K562 treated with DMSO at 1 percent for 12 hours (cell line): Measurements from ENCODE around the gene GCH1. TPM values are rescaled to one million over a fixed set of nuclear protein-coding genes. Genes with fewer than 3 reads are reported as not detected.

Experiments used
- total RNA-seq: library from RNA; unstranded; fragments of 300-600 nt; gene quantifications from 2 replicates; pipeline ENCODE4 v1.2.3, GENCODE V29; 2022; ENCODE audit not compliant: insufficient read depth

GCH1 gene
- 7.8 and 14.3 TPM in 2 replicates for total RNA-seq

DNA sequence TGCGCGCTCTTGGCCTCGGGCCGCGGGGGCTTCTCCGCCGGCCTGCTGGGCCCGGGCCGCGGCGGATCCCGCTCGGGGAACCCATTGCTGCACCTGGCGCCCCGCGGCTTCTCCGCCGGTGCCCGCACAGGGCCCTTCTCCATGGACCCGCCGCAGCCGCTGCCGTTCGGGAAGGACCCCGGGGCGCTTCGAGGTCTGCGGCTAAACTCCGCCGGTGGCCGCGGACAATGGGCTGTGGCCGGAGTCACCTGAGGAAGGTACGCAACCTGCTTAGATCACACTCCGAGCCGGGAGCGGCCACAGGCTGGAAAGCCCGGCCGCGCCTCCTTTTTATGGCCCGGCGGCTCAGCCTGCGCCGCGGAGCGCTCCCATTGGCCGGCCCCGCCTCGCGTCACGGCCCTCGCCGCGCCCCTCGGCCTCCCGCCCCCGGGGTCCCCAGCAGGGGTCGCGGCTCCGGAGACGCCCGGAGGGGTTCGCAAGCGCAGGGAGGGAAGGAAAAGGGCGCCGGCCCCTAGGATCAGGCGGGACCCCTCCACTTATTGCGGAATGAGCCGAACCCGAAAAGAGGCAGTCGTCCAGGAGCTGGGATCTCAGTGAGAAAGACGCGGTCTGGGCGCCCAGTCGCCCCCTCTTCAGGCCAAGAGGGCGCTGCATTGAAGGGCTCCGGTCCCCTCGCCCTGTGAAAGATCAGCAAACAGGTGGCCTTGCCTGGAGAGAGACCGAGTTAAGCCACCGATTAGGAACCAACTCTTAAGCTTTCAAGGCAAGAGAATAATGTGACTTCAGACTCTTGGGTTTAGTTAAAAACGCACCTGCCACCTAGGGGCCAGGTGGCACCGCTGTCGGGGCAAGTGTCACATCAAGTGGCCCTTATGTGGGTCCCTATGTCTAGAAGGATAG is at the start of gene GCH1:
Gene GCH1 (minus strand): TSS at position 306 of the 900 bp plus-strand sequence. CDS start 163 bp downstream, at position 143.

Other genes with a start within 250 kb of the GCH1 start
- 7.5 and 18.1 TPM in 2 replicates for gene WDHD1, start 124.3 kb upstream of the GCH1 start, total RNA-seq
- gene SOCS4, start 124.4 kb upstream of the GCH1 start, total RNA-seq, result 1.8 and 9.6 TPM in 2 replicates
- gene MAPK1IP1L, start 148.8 kb upstream of the GCH1 start, total RNA-seq, result 23.7 and 56.9 TPM in 2 replicates
- 10.3 and 13.5 TPM in 2 replicates for gene LGALS3, start 226.4 kb upstream of the GCH1 start, total RNA-seq